ENCODE measurements around the gene PRR33.

DNA sequence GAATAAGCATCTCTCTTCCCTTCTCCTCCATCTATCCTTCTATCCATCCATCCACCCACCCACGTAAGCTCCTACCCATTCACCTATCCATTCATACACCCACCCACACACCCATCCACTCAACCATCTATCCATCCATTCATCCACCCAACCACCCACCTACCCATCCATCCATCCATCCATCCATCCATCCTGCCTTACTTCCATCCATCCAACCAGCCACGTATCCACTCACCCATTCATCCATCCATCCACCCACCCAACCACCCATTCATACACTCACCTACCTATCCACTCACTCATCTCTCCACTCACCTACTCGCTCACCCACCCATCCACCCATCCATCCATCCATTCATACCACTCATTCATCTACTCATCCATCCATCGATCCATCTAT is 41.0 kb upstream of the PRR33 start:
- TF ChIP-seq CTCF (IDR thresholded peaks at IDR 0.05; ENCODE audit: low read depth, low read length, poor library complexity, severe bottlenecking) (no peak), EZH2phosphoT487 (IDR thresholded peaks at IDR 0.05; ENCODE audit: borderline replicate concordance, low read length) (no peak)
